Left lung (tissue), 10 donors: ENCODE measurements around the gene CLDN5. TPM values are rescaled to one million over a fixed set of nuclear protein-coding genes. Genes with fewer than 3 reads are reported as not detected.

ENCODE experiments used
- ATAC-seq: fragments of 200-7000 bp; cut with Tn5 transposase; one replicate; pipeline ENCODE4 v1.9.1; 2020; ENCODE audit warnings: moderate library complexity
- DNase-seq, 4 donors: peaks; one replicate each; pipeline ENCODE4 v3.0.0-alpha.2; 2013 to 2020
- H3K27ac ChIP-seq, 2 donors: fragments of 200-600 bp; sonication (generic) in 1 of 2; one replicate each; pipeline versions ENCODE4 v1.5.0 to v1.8.0; 2020 to 2021
- H3K27me3 ChIP-seq, 2 donors: fragments of 200-600 bp; sonication (generic) in 1 of 2; one replicate each; pipeline versions ENCODE4 v1.5.0 to v1.8.0; 2020 to 2021
- H3K36me3 ChIP-seq, 2 donors: fragments of 200-600 bp; sonication (generic) in 1 of 2; one replicate each; pipeline versions ENCODE4 v1.5.0 to v1.8.0; 2020 to 2021
- H3K4me1 ChIP-seq, 2 donors: fragments of 200-600 bp; one replicate each; pipeline ENCODE4 v1.8.0; 2021
- H3K4me3 ChIP-seq, 2 donors: fragments of 200-600 bp; sonication (generic) in 1 of 2; one replicate each; pipeline versions ENCODE4 v1.5.0 to v1.8.0; 2020 to 2021; ENCODE audit warnings: mild to moderate bottlenecking in 1 of 2
- H3K9me3 ChIP-seq, 2 donors: fragments of 200-600 bp; sonication (generic) in 1 of 2; one replicate each; pipeline versions ENCODE4 v1.5.0 to v1.8.0; 2020 to 2021
- intact Hi-C, 2 donors: fragments of 100-400 bp; cut with DNase I; formaldehyde crosslinking; loops; one replicate each; pipeline versions ENCODE4 v1.11.2 to v1.14.2; 2022
- polyA plus RNA-seq, 6 donors: library from polyadenylated mRNA; unstranded; fragments of 120-200 nt; gene quantifications; one replicate each; pipeline ENCODE4 v1.2.1, GENCODE V29; 2013; ENCODE audit not compliant: insufficient read length in 6 of 6
- total RNA-seq, 2 donors: library from RNA; stranded (reverse); fragmentation: NEBNext Ultra II Directional; extraction: Animal tissue kit (Norgen Biotek cat#: 25700); gene quantifications; one replicate each; pipeline ENCODE4 v1.2.1, GENCODE V29; 2021
- TF ChIP-seq, protein P1 (sequence below), 2 donors: fragments of 200-600 bp; sonication (generic) in 1 of 2; IDR thresholded peaks; one replicate each; pipeline versions ENCODE4 v1.5.0 to v1.8.0; 2021; ENCODE audit warnings: antibody characterized with exemption in 2 of 2
- donor health status: DM: no; HTN: yes; CAD: no.
- donor health status: DM: no; HTN: no; CAD: no.

CLDN5 gene
- total and polyA plus RNA-seq, 8 donors, result 56.4 to 90.7 (median 70.8) TPM

DNA sequence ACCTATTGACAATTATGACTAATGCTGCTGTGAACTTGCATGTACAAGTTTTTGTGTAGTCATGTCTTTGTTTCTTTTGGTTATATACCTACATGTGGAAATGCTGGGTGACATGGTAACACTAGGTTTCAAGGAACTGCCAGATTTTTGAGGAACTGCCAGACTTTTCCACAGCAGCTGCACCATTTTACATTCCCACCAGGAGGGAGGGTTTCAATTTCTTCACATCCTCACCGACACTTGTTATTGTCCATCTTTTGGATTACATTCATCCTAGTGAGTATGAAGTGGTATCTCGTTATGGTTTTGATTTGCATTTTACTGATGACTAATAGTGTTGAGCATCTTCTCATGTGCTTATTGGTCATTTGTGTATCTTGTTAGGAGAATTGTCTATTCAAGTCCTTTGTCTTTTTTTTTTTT, 13.3 kb downstream of the CLDN5 start:
- no peak overlapping the region for H3K4me3 ChIP-seq
- H3K27me3 ChIP-seq, result no peaks in the 10 kb centered on the region
- peaks cover 0 to 5% of the 10 kb centered on the region in 2 donors for H3K36me3 ChIP-seq
- ATAC-seq (no peak), DNase-seq (no peak)
- H3K4me1 ChIP-seq, result no peaks in the 10 kb centered on the region
- no peak overlapping the region for H3K27ac ChIP-seq
- TF ChIP-seq, protein P1, sequence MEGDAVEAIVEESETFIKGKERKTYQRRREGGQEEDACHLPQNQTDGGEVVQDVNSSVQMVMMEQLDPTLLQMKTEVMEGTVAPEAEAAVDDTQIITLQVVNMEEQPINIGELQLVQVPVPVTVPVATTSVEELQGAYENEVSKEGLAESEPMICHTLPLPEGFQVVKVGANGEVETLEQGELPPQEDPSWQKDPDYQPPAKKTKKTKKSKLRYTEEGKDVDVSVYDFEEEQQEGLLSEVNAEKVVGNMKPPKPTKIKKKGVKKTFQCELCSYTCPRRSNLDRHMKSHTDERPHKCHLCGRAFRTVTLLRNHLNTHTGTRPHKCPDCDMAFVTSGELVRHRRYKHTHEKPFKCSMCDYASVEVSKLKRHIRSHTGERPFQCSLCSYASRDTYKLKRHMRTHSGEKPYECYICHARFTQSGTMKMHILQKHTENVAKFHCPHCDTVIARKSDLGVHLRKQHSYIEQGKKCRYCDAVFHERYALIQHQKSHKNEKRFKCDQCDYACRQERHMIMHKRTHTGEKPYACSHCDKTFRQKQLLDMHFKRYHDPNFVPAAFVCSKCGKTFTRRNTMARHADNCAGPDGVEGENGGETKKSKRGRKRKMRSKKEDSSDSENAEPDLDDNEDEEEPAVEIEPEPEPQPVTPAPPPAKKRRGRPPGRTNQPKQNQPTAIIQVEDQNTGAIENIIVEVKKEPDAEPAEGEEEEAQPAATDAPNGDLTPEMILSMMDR (IDR thresholded peaks at IDR 0.05), result no peak
- peaks cover 0 to 11% of the 10 kb centered on the region in 2 donors for H3K9me3 ChIP-seq
- intact Hi-C loops, result no loop called here

DNA sequence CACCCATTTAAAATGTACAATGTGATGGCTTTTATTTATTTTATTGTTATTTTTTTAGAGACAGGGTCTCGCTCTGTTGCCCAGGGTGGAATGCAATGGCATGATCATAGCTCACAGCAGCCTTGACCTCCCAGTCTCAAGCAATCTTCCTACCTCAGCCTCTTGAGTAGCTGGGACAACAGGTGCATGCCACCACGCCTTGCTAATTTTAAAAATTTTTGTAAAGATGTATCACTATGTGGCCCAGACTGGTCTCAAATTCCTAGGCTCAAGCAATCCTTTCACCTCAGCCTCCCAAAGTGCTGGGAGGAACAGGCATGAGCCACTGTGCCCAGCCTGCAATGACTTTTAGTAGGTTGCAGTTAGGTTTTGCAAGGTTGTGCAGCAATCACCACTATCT, 14.3 kb downstream of the CLDN5 start:
- intact Hi-C loops, result no loop called here
- no peaks in the 10 kb centered on the region for H3K36me3 ChIP-seq
- no peak overlapping the region for H3K4me3 ChIP-seq
- TF ChIP-seq, protein P1 (IDR thresholded peaks at IDR 0.05), result no peak
- H3K4me1 ChIP-seq, result no peaks in the 10 kb centered on the region
- peaks cover 0 to 11% of the 10 kb centered on the region in 2 donors for H3K9me3 ChIP-seq
- ATAC-seq, result no peak
- no peaks in the 10 kb centered on the region for H3K27me3 ChIP-seq
- DNase-seq, result no peak
- H3K27ac ChIP-seq, result no peak overlapping the region

DNA sequence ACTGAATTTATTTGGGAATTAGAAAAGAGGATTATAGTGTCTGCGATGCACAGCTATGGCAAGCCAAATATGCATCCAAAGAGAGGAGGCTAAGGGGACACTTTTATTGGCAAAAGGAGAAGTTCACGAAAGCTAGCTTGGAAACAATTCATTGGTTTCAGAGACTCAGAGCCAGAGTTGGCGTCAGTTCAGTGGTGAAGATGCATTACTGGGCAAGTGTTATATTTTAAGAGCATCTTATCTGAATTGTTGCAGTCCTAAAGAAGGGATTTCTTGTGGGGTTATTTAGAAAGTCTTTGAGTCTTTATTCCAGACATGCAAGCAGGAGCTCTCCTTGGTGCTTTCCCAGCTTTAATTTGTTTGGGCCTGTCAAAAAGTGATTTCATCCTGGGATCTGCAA, 15.0 kb downstream of the CLDN5 start:
- Histone ChIP-seq H3K4me1 (no peaks in the 10 kb centered on the region), H3K27ac (no peak overlapping the region), H3K27me3 (no peaks in the 10 kb centered on the region), H3K36me3 (no peaks in the 10 kb centered on the region), H3K9me3 (peaks cover 0 to 9% of the 10 kb centered on the region in 2 donors), H3K4me3 (no peak overlapping the region)
- no peak for DNase-seq
- intact Hi-C loops, result no loop called here
- TF ChIP-seq, protein P1 (IDR thresholded peaks at IDR 0.05), result no peak
- no peak for ATAC-seq

DNA sequence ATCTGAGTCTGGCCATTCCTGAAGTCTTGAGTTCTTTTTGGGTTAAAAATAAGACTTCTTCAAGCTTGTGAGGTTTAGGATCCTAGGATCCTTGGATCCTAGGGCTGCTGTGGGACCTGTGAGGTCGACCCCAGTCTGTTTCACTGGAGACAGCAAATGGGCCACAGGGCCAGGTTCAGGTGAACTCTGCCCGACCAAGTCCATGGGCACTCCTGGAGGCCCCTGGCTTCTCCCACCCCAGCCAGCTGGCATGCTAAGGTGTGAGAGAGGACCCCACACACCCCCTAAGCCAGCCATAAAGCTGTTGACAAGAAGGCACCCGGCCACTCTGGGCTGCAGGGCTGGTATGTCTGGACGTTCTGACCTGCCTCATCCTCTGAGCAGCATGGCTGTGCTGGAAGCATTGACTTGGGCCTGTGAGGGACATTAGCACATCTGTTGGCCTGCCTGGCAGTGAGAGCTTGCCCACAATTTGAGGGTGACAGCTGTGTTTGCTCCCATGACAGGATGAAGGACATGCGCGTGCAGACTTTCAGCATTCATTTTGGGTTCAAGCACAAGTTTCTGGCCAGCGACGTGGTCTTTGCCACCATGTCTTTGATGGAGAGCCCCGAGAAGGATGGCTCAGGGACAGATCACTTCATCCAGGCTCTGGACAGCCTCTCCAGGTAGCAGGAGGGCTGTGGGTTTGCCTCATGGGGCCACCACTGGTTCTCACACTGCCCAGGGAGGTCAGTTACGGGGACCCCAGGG, 16.0 kb downstream of the CLDN5 start:
- intact Hi-C loops, result no loop called here
- DNase-seq (no peak), ATAC-seq (no peak)
- TF ChIP-seq, protein P1 (IDR thresholded peaks at IDR 0.05), result no peak
- Histone ChIP-seq H3K9me3 (no peaks in the 10 kb centered on the region), H3K4me1 (no peaks in the 10 kb centered on the region), H3K4me3 (no peak overlapping the region), H3K27me3 (no peaks in the 10 kb centered on the region), H3K36me3 (no peaks in the 10 kb centered on the region), H3K27ac (no peak overlapping the region)

DNA sequence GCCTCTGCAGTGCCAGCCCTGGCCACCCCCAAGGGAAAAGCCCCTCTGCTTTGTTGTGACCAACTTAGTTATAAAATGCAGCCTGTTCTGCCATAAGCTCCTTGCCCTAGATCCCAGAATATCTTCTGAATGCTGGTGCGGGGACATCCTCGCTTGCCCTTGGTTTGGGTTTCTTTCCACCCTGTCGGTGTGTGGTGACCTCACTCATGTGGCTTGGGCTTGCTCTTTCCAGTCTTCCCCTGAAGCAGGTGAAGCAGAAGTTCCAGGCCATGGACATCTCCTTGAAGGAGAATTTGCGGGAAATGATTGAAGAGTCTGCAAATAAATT, 16.7 kb downstream of the CLDN5 start:
- ATAC-seq (no peak), DNase-seq (no peak)
- no peaks in the 10 kb centered on the region for H3K36me3 ChIP-seq
- intact Hi-C loops, result no loop called here
- H3K9me3 ChIP-seq, result no peaks in the 10 kb centered on the region
- TF ChIP-seq, protein P1 (IDR thresholded peaks at IDR 0.05), result no peak
- H3K4me3 ChIP-seq, result no peak overlapping the region
- no peaks in the 10 kb centered on the region for H3K4me1 ChIP-seq
- H3K27me3 ChIP-seq, result no peaks in the 10 kb centered on the region
- H3K27ac ChIP-seq, result no peak overlapping the region
